NB4 (cell line): ENCODE results near the gene EVI5.

Experiments used
- CTCF ChIP-seq: IDR thresholded peaks from one replicate; pipeline ENCODE4 v1.5.1; 2012; ENCODE audit warnings: low read depth, low read length
- MAX ChIP-seq: IDR thresholded peaks from 2 replicates; pipeline ENCODE4 v1.6.1; 2011; ENCODE audit warnings: low read depth, low read length
- MYC ChIP-seq: IDR thresholded peaks from 2 replicates; pipeline ENCODE4 v1.6.1; 2011; ENCODE audit warnings: low read depth, low read length
- POLR2A ChIP-seq: IDR thresholded peaks from 2 replicates; pipeline ENCODE4 v1.6.1; 2011; ENCODE audit warnings: mild to moderate bottlenecking; ENCODE audit not compliant: insufficient read length; ENCODE audit errors: extremely low read depth

GRCh38 chr1:92470216-92470615, 314.7 kb downstream of the EVI5 start:
- no peak for TF ChIP-seq CTCF
- no peak for TF ChIP-seq POLR2A
- no peak for TF ChIP-seq MYC
- TF ChIP-seq MAX = no peak
